Parathyroid adenoma (tissue), 2 donors: ENCODE data around the gene GABPB2.

Experiments used
- H2AFZ ChIP-seq: fragments of 300-600 bp; sonication (generic); one replicate; pipeline ENCODE4 v1.7.0; 2017; ENCODE audit warnings: antibody characterized with exemption, mild to moderate bottlenecking
- H3K27ac ChIP-seq: fragments of 300-600 bp; sonication (generic); one replicate; pipeline ENCODE4 v1.7.0; 2017
- H3K27me3 ChIP-seq: fragments of 300-600 bp; sonication (generic); one replicate; pipeline ENCODE4 v1.7.0; 2017; ENCODE audit warnings: low read length; ENCODE audit not compliant: control insufficient read depth, insufficient read depth
- H3K36me3 ChIP-seq: fragments of 300-600 bp; sonication (generic); one replicate; pipeline ENCODE4 v1.7.0; 2017; ENCODE audit warnings: low read length; ENCODE audit not compliant: control insufficient read depth, insufficient read depth
- H3K4me1 ChIP-seq: fragments of 300-600 bp; sonication (generic); one replicate; pipeline ENCODE4 v1.7.0; 2017; ENCODE audit warnings: control low read depth
- H3K4me2 ChIP-seq: fragments of 300-600 bp; sonication (generic); one replicate; pipeline ENCODE4 v1.7.0; 2017; ENCODE audit warnings: low read length
- H3K4me3 ChIP-seq: fragments of 300-600 bp; sonication (generic); one replicate; pipeline ENCODE4 v1.7.0; 2017; ENCODE audit warnings: low read depth, low read length
- H3K79me2 ChIP-seq: fragments of 300-600 bp; sonication (generic); one replicate; pipeline ENCODE4 v1.7.0; 2017; ENCODE audit warnings: control low read depth
- H3K9ac ChIP-seq: fragments of 300-600 bp; sonication (generic); one replicate; pipeline ENCODE4 v1.7.0; 2017; ENCODE audit warnings: mild to moderate bottlenecking
- H3K9me3 ChIP-seq: fragments of 300-600 bp; sonication (generic); one replicate; pipeline ENCODE4 v1.7.0; 2017; ENCODE audit warnings: low read length; ENCODE audit not compliant: control insufficient read depth
- TF ChIP-seq, protein P1 (sequence below): fragments of 300-600 bp; sonication (generic); IDR thresholded peaks from one replicate; pipeline ENCODE4 v1.7.0; 2017; ENCODE audit warnings: antibody characterized with exemption, mild to moderate bottlenecking
- donor health status: primary hyperparathyroidism.

GABPB2 gene

DNA sequence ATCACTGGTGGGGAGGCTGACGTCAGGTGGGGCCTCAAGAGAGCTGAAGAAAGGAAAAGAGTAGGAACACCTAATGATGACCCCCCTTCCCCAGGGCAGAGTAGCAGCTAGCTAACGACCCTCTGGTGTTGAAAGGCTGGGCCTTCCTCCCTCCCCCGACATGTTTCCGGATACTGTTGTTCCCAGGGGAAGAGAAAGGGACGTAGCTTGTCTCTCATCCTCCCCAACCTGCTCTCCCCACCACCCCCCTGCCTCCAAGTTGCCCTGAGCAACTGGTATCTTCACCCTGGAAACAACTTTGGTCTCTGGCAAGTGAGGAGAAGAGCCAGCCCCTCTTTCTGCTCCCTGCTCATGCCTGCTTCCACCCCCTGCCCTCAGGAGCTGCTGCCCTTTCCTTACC lies 73.4 kb downstream of the GABPB2 start:
- Histone ChIP-seq H3K9ac (no peak overlapping the region), H3K4me3 (no peak overlapping the region), H2AFZ (no peak overlapping the region), H3K79me2 (no peaks in the 10 kb centered on the region), H3K27me3 (no peaks in the 10 kb centered on the region), H3K9me3 (no peaks in the 10 kb centered on the region), H3K36me3 (no peaks in the 10 kb centered on the region), H3K4me1 (no peaks in the 10 kb centered on the region), H3K27ac (no peak overlapping the region), H3K4me2 (no peak overlapping the region)
- TF ChIP-seq, protein P1, sequence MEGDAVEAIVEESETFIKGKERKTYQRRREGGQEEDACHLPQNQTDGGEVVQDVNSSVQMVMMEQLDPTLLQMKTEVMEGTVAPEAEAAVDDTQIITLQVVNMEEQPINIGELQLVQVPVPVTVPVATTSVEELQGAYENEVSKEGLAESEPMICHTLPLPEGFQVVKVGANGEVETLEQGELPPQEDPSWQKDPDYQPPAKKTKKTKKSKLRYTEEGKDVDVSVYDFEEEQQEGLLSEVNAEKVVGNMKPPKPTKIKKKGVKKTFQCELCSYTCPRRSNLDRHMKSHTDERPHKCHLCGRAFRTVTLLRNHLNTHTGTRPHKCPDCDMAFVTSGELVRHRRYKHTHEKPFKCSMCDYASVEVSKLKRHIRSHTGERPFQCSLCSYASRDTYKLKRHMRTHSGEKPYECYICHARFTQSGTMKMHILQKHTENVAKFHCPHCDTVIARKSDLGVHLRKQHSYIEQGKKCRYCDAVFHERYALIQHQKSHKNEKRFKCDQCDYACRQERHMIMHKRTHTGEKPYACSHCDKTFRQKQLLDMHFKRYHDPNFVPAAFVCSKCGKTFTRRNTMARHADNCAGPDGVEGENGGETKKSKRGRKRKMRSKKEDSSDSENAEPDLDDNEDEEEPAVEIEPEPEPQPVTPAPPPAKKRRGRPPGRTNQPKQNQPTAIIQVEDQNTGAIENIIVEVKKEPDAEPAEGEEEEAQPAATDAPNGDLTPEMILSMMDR: no peak

DNA sequence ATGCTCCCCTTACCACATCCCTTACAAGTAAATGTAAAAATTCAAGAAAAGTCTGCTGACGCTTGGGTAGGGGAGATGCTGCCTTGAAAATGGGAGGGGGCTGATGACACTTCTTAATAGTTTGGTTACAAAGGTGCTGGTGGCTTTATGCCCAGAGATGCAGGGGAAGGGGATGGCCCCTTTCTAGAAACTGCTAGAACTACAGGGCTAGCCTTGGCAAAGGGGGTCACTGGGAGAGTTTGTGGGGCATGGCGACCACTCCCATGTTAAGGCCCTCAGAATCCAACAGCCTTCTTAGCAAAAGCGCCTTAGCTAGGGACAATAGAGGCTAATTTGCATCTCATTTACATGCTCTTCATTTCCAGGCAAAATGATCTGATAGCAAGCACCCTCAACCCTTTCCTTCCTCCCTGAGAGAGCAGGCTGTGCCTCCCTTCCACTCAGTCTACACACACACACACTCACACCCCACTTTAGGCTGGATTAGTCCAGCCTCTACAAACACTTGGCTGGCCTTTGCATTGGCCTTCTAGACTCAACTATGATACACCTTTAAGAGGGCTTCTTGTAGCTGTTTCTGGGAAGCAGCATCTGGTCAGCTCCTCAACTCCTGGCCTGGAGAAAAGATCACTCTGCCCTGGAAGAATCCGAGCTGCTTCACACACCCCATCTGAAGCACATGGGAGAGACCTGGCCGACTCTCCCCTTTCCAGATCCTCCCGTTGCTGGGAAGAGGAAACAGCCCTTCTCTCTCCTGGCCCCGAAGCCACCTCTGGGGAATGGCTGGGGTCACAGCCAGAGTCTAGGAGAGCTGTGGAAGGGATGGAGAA lies 74.1 kb downstream of the GABPB2 start:
- no peak overlapping the region for H3K27ac ChIP-seq
- TF ChIP-seq, protein P1: no peak
- no peak overlapping the region for H3K9ac ChIP-seq
- no peaks in the 10 kb centered on the region for H3K36me3 ChIP-seq
- peak overlapping the region; percentile 61 for H3K4me3 ChIP-seq
- H2AFZ ChIP-seq: no peak overlapping the region
- no peaks in the 10 kb centered on the region for H3K9me3 ChIP-seq
- no peak overlapping the region for H3K4me2 ChIP-seq
- no peaks in the 10 kb centered on the region for H3K4me1 ChIP-seq
- no peaks in the 10 kb centered on the region for H3K27me3 ChIP-seq
- H3K79me2 ChIP-seq: no peaks in the 10 kb centered on the region

DNA sequence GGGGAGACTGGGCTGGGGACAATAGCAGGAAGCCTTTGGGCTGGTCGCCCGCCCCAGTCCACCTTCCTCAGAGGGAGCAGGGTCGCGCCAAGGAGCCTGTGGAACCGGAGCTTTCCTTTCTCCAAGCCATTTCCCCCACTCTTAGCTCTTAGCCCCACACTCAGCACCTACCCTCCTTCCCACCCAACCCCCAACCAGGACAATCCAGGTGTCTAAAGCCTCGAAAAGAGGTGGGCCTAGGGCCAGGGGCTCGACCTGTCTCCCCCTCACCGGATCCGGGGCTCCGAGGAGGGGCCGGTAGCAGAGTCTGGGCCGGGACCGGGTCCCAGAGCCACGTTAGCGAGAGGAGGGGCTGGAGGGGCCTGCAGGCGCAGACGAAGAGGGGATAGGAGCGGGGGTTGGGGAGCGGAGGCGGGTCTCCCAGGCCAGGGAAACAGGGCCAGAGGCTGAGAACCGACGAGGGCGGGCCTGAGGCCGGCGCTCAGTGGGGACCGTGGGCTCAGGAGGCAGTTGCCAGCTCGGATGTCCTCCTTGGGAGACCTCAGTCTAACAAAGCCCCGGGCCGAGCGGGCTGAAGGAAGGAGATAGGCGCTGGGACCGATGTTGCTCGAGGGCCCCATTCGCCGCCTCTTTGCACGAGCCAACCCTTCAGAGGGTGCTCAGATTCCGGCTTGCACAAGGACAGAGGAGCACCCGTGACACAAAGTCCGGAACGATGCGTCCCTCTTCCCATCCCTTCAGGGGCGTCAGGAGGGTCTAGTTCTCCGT lies 74.9 kb downstream of the GABPB2 start:
- Histone ChIP-seq H3K4me3 (peak overlapping the region; percentile 61), H3K27me3 (no peaks in the 10 kb centered on the region), H3K9me3 (no peaks in the 10 kb centered on the region), H3K9ac (no peak overlapping the region), H3K4me2 (peak overlapping the region; percentile 78), H2AFZ (peak overlapping the region; percentile 94), H3K27ac (no peak overlapping the region), H3K4me1 (no peaks in the 10 kb centered on the region), H3K36me3 (no peaks in the 10 kb centered on the region), H3K79me2 (no peaks in the 10 kb centered on the region)
- TF ChIP-seq, protein P1: no peak

DNA sequence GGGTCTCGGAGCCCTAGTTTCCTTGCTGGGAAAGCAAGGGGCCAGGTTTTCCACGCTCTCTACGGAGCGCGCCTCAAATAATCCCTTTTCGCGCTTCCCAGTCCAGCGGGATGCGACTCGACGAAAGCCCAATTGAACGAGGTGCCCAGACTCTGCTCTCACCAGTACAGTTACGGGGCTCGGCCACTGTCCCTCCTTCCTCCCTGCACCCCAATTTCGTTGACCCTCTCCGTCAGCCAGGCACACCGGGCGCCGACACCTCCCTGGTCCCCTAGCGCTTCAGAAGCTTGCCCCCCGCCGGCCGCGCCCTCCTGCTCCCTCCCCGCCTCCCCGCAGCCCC lies 75.5 kb downstream of the GABPB2 start:
- H3K4me2 ChIP-seq: peak overlapping the region; percentile 78
- H3K27me3 ChIP-seq: no peaks in the 10 kb centered on the region
- H3K9me3 ChIP-seq: no peaks in the 10 kb centered on the region
- H3K27ac ChIP-seq: no peak overlapping the region
- H3K4me3 ChIP-seq: peak overlapping the region; percentile 61
- no peak overlapping the region for H3K9ac ChIP-seq
- no peaks in the 10 kb centered on the region for H3K4me1 ChIP-seq
- TF ChIP-seq, protein P1: no peak
- H2AFZ ChIP-seq: peak overlapping the region; percentile 94
- H3K79me2 ChIP-seq: no peaks in the 10 kb centered on the region
- no peaks in the 10 kb centered on the region for H3K36me3 ChIP-seq
